C4-2B (cell line): ENCODE results near the gene RNASET2.

Experiments used
- ZFX ChIP-seq: fragments of 450-650 bp; IDR thresholded peaks from 2 replicates; pipeline ENCODE4 v1.6.1; 2017
- TF ChIP-seq, protein P1 (sequence below): fragments of 450-650 bp; conservative IDR thresholded peaks from 2 replicates; pipeline ENCODE4 v1.5.1; 2017; ENCODE audit warnings: mild to moderate bottlenecking

DNA sequence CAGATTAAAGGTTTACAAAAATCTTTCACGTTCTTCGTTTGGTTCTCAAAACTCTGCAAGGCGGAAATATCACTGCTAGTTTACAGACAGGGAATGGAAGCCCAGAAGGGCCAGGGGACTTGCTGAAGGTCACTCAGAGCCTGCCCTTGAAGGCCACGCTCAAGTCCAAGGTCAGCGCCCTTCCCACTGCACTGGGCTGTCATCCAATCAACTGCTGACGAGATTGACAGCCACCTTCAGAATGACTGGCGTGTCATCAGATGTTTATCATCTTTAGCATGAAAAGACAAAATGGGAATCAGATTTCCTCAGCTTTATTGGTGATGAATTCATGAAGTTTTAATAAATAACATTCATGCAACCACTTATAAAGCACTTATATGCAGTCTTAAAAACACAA, 16.5 kb downstream of the RNASET2 start:
- TF ChIP-seq, protein P1, sequence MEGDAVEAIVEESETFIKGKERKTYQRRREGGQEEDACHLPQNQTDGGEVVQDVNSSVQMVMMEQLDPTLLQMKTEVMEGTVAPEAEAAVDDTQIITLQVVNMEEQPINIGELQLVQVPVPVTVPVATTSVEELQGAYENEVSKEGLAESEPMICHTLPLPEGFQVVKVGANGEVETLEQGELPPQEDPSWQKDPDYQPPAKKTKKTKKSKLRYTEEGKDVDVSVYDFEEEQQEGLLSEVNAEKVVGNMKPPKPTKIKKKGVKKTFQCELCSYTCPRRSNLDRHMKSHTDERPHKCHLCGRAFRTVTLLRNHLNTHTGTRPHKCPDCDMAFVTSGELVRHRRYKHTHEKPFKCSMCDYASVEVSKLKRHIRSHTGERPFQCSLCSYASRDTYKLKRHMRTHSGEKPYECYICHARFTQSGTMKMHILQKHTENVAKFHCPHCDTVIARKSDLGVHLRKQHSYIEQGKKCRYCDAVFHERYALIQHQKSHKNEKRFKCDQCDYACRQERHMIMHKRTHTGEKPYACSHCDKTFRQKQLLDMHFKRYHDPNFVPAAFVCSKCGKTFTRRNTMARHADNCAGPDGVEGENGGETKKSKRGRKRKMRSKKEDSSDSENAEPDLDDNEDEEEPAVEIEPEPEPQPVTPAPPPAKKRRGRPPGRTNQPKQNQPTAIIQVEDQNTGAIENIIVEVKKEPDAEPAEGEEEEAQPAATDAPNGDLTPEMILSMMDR, result no peak
- no peak for TF ChIP-seq ZFX
